Measurements from ENCODE around the gene DBN1. TPM values are rescaled to one million over a fixed set of nuclear protein-coding genes. Genes with fewer than 3 reads are reported as not detected.

Gene DBN1
- total RNA-seq, 1 donor from 2014 or later: 13.1 TPM

DNA sequence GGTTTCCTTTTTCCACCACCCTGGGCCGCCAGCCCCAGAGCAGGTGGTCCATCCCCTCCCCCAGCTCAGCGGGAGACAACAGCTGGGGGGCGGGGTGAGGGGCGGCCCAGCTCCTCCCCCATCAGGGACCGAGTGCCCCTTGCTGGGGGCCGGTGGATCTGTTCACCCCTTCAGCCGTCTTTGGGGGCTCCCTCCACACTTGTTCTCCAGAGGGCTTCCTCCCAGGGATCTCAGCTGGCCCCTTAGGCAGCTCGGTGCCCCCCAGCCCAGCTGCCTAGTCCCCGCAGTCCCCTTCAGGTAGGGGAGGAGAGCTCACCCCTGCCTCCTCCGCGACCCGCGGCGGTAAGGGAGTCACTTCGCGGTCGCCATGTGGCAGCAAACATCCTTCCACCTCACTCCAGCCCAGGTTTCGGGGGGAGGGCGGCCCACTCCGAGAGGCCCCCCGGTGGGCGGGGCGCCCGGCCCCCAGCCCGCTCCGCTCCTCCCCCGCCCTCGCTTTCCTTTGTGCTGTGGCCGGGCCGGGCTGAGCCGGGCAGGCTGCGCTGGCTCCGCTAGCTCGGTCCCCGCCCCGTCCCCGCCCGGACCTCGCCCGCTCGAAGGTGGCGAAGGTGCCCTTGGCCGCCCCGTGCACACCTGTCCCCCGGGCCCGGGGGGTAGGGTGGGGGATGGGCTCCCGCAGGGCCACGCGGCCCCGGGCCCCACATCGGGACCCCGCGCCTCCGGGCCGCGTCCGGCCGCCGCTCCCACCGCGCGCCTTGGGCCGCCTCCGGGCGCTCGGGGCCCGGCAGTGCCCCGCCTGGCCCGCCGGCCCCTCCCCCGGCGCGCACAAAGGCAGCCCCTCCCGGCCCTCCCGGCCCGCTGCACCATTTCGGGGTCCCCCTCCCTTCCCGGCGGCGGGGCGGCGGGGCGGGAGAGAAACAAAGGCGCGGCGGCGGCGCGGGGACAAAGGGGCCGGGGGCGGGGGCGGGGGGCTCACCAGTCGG lies 683 bp downstream of the DBN1 start:
- H3K4me3 Mint-ChIP-seq: peak overlapping the region; percentile 67
- peaks cover 16% of the 10 kb centered on the region for H3K27me3 Mint-ChIP-seq (ENCODE audit: insufficient read depth)
- no peak overlapping the region for H3K27ac Mint-ChIP-seq
- no peak for DNase-seq (ENCODE audit: low spot score)
- intact Hi-C loops (cut with micrococcal nuclease): loop anchor here (1.0 kb wide), 1 partner anchor 16 kb away; no protein-coding TSS in a partner anchor
- no peaks in the 10 kb centered on the region for H3K9me3 Mint-ChIP-seq
- peaks cover 3% of the 10 kb centered on the region for H3K36me3 Mint-ChIP-seq (ENCODE audit: low read depth)
- peaks cover 31% of the 10 kb centered on the region for H3K4me1 Mint-ChIP-seq (ENCODE audit: low read depth)

DNA sequence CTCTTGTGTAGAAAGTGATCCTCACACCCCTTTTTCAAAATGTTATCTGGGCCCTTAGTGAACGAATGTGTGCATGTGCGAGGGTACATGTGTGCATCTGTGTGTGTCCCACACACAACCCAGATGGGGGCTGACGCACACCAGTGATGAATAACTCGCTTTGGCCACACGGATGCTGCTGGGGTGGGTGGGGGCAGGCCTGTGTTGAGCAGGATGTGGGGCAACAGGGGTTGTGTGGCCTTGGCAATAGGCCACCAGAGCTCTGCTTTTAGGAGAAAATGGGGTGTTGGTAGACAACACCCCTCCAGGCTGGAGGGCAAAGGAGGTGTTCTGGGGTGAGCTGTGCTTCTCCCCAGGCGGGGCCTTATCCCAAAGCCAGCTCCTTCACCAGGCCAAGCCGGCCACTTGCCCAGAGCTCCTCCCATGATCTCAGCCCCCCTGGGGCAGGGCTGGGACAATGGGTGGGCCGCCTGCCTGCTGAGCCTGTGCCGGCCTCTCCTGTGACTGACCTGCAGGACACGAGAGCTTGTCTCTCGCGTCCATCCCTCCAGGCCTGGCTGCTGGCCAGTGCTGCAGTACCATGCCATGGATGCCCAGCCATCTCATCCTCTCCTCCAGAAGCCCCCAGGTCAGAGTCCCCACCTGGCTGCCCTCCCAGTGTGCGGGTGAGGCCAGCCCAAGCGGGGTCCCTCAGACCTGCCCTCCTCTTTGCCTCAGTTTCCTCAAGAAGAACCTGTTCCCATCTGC lies 1.7 kb downstream of the DBN1 start:
- no peak for DNase-seq (ENCODE audit: low spot score)
- Mint-ChIP-seq H3K27ac (peak overlapping the region; percentile 12), H3K4me1 (ENCODE audit: low read depth) (peaks cover 29% of the 10 kb centered on the region), H3K4me3 (peak overlapping the region; percentile 54), H3K36me3 (ENCODE audit: low read depth) (peaks cover 3% of the 10 kb centered on the region), H3K9me3 (no peaks in the 10 kb centered on the region), H3K27me3 (ENCODE audit: insufficient read depth) (peaks cover 16% of the 10 kb centered on the region)
- intact Hi-C loops (cut with micrococcal nuclease): loop anchor here (1.0 kb wide), 2 partner anchors 15 to 26 kb away; partner anchors contain the start of gene PDLIM7

GRCh38 chr5:177470759-177471536 lies 2.5 kb downstream of the DBN1 start:
- Mint-ChIP-seq H3K4me1 (ENCODE audit: low read depth) (peaks cover 24% of the 10 kb centered on the region), H3K4me3 (peak overlapping the region; percentile 13), H3K27ac (no peak overlapping the region), H3K9me3 (no peaks in the 10 kb centered on the region), H3K27me3 (ENCODE audit: insufficient read depth) (peaks cover 16% of the 10 kb centered on the region), H3K36me3 (ENCODE audit: low read depth) (peaks cover 3% of the 10 kb centered on the region)
- intact Hi-C loops (cut with micrococcal nuclease): loop anchor here (1.0 kb wide), 1 partner anchor 26 kb away; the partner anchor contains the start of gene PDLIM7
- no peak for DNase-seq (ENCODE audit: low spot score)

GRCh38 chr5:177469750-177470525 lies 3.5 kb downstream of the DBN1 start:
- H3K4me1 Mint-ChIP-seq (ENCODE audit: low read depth): peaks cover 15% of the 10 kb centered on the region
- peak overlapping the region; percentile 1 for H3K27ac Mint-ChIP-seq
- no peak overlapping the region for H3K4me3 Mint-ChIP-seq
- peaks cover 13% of the 10 kb centered on the region for H3K27me3 Mint-ChIP-seq (ENCODE audit: insufficient read depth)
- H3K9me3 Mint-ChIP-seq: no peaks in the 10 kb centered on the region
- no peak for DNase-seq (ENCODE audit: low spot score)
- intact Hi-C loops (cut with micrococcal nuclease): no loop called here
- peaks cover 3% of the 10 kb centered on the region for H3K36me3 Mint-ChIP-seq (ENCODE audit: low read depth)

GRCh38 chr5:177468685-177469628 lies 4.5 kb downstream of the DBN1 start:
- Mint-ChIP-seq H3K27me3 (ENCODE audit: insufficient read depth) (peaks cover 6% of the 10 kb centered on the region), H3K27ac (no peak overlapping the region), H3K4me1 (ENCODE audit: low read depth) (peaks cover 6% of the 10 kb centered on the region), H3K36me3 (ENCODE audit: low read depth) (peaks cover 1% of the 10 kb centered on the region), H3K9me3 (no peaks in the 10 kb centered on the region), H3K4me3 (no peak overlapping the region)
- no peak for DNase-seq (ENCODE audit: low spot score)
- intact Hi-C loops (cut with micrococcal nuclease): no loop called here

GRCh38 chr5:177468329-177468684 lies 5.1 kb downstream of the DBN1 start:
- H3K27ac Mint-ChIP-seq: no peak overlapping the region
- intact Hi-C loops (cut with micrococcal nuclease): no loop called here
- peaks cover 4% of the 10 kb centered on the region for H3K27me3 Mint-ChIP-seq (ENCODE audit: insufficient read depth)
- peaks cover 4% of the 10 kb centered on the region for H3K4me1 Mint-ChIP-seq (ENCODE audit: low read depth)
- no peak for DNase-seq (ENCODE audit: low spot score)
- H3K36me3 Mint-ChIP-seq (ENCODE audit: low read depth): no peaks in the 10 kb centered on the region
- no peaks in the 10 kb centered on the region for H3K9me3 Mint-ChIP-seq
- H3K4me3 Mint-ChIP-seq: no peak overlapping the region

GRCh38 chr5:177467436-177467835 lies 6.0 kb downstream of the DBN1 start:
- peaks cover 2% of the 10 kb centered on the region for H3K27me3 Mint-ChIP-seq (ENCODE audit: insufficient read depth)

GRCh38 chr5:177466861-177467260 lies 6.6 kb downstream of the DBN1 start:
- no peaks in the 10 kb centered on the region for H3K9me3 Mint-ChIP-seq
- H3K4me3 Mint-ChIP-seq: no peak overlapping the region
- intact Hi-C loops (cut with micrococcal nuclease): no loop called here
- peaks cover 2% of the 10 kb centered on the region for H3K27me3 Mint-ChIP-seq (ENCODE audit: insufficient read depth)
- H3K4me1 Mint-ChIP-seq (ENCODE audit: low read depth): peaks cover 17% of the 10 kb centered on the region
- no peaks in the 10 kb centered on the region for H3K36me3 Mint-ChIP-seq (ENCODE audit: low read depth)
- no peak overlapping the region for H3K27ac Mint-ChIP-seq
- DNase-seq (ENCODE audit: low spot score): no peak

More at GRCh38 chr5:177467436-177467835, 6.0 kb downstream of the DBN1 start:
- no peak overlapping the region for H3K4me3 Mint-ChIP-seq
- no peak for DNase-seq (ENCODE audit: low spot score)
- intact Hi-C loops (cut with micrococcal nuclease): no loop called here
- H3K27ac Mint-ChIP-seq: no peak overlapping the region
- peaks cover 11% of the 10 kb centered on the region for H3K4me1 Mint-ChIP-seq (ENCODE audit: low read depth)
- H3K36me3 Mint-ChIP-seq (ENCODE audit: low read depth): no peaks in the 10 kb centered on the region
- H3K9me3 Mint-ChIP-seq: no peaks in the 10 kb centered on the region

GRCh38 chr5:177465044-177465443 lies 8.4 kb downstream of the DBN1 start:
- Mint-ChIP-seq H3K27me3 (ENCODE audit: insufficient read depth) (no peaks in the 10 kb centered on the region), H3K27ac (no peak overlapping the region), H3K4me3 (no peak overlapping the region), H3K36me3 (ENCODE audit: low read depth) (no peaks in the 10 kb centered on the region), H3K4me1 (ENCODE audit: low read depth) (peaks cover 20% of the 10 kb centered on the region), H3K9me3 (no peaks in the 10 kb centered on the region)
- DNase-seq (ENCODE audit: low spot score): no peak
- intact Hi-C loops (cut with micrococcal nuclease): no loop called here

GRCh38 chr5:177462021-177462670 lies 11.3 kb downstream of the DBN1 start:
- Mint-ChIP-seq H3K4me1 (ENCODE audit: low read depth) (peaks cover 24% of the 10 kb centered on the region), H3K27me3 (ENCODE audit: insufficient read depth) (no peaks in the 10 kb centered on the region), H3K4me3 (peak overlapping the region; percentile 65), H3K9me3 (no peaks in the 10 kb centered on the region), H3K27ac (peak overlapping the region; percentile 71), H3K36me3 (ENCODE audit: low read depth) (peaks cover 2% of the 10 kb centered on the region)
- no peak for DNase-seq (ENCODE audit: low spot score)
- intact Hi-C loops (cut with micrococcal nuclease): no loop called here

Data from activated T-helper 1 cell treated with anti-CD3 and anti-CD28 coated beads, Interleukin-12 subunit alpha, Interleukin-12 subunit beta, Interleukin-2, Interleukin-4 antibody, amounts not matched to agents 30 ng/mL and 10 ng/mL and 1 ng/mL, durations not matched to agents 14 hours and 24 hours and 36 hours (primary cell).